ENCODE measurements around the gene SOCS1.
"Not testable (repeated sequence)": the region's sequence is repeated elsewhere in the genome, so short reads cannot be mapped to it uniquely, and the experiment has no call there.

The SOCS1 gene

GRCh38 chr16:11224096-11224893 lies 31.7 kb downstream of the SOCS1 start:
- DNase-seq, result no peak

DNA sequence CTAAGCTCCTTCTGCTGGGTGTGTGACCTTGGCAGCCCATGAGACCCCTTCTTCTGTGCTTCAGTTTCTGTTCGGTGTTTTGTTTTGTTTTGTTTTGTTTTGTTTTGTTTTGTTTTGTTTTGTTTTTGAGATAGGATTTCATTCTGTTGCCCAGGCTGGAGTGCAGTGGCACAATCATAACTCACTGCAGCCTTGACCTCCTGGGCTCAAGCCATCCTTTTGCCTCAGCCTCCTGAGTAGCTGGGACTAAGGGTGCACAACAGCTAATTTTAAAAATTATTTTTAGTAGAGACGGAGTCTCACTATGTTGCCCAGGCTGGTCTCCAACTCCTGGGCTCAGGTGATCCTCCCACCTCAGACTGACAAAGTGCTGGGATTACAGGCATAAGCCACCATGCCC lies 35.5 kb downstream of the SOCS1 start:
- DNase-seq, result not testable (repeated sequence)

DNA sequence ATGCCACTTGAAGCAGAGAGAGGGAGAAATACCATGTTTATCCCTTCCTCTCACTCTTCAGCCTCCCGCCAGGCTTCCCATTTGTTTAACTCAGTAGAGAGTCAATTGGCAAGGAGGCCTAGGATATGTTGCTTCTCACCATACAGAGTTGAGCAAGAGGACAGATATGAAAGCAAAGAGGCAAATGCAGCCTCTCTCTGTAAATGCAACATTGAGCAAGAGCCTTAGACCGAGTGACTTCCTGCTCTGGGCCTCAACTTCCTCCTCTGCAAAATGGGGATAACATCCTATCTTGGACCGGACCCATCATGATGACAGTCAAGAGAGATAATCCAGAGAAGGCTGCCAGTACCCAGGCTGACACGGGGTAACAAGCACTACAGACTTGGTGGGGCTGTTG lies 36.8 kb downstream of the SOCS1 start:
- DNase-seq, result no peak

DNA sequence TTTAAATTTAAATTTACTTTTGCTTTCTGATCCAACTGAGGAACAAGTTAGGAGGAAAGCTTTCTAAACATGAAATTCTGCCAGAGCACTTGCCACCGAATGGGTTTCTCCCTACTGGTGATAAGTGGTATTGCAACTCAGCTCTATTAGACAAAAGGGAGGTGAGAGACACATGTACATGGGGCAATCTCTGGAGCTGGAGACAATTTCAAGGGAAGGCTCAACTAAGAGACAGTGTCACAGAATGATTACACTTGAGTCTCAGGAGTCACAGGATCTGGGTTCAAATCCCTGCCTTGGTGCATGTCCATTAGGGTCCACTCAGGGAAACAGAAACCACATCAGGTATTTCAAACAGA lies 37.4 kb downstream of the SOCS1 start:
- DNase-seq, result no peak

- no peak for DNase-seq
Measured at GRCh38 chr16:11217651-11218603, 38.1 kb downstream of the SOCS1 start.

- no peak for DNase-seq
Measured at GRCh38 chr16:11215935-11216556, 40.0 kb downstream of the SOCS1 start.

DNA sequence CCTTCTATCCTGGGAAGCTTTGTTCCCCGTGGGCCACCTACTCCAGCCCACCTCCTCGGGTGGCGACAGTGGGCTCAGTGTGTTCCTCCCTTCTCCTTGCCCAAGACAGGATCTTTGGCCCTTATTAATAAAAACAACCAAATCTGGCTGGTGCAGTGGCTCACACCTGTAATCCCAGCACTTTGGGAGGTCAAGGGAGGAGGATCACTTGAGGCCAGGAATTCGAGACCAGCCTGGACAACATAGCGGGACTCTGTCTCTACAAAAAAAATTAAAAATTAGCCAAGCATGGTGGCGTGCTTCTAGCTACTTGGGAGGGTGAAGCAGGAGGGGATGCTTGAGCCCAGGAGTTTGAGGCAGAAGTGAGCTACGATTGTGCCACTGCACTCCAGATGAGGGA lies 42.2 kb downstream of the SOCS1 start:
- no peak for DNase-seq

DNA sequence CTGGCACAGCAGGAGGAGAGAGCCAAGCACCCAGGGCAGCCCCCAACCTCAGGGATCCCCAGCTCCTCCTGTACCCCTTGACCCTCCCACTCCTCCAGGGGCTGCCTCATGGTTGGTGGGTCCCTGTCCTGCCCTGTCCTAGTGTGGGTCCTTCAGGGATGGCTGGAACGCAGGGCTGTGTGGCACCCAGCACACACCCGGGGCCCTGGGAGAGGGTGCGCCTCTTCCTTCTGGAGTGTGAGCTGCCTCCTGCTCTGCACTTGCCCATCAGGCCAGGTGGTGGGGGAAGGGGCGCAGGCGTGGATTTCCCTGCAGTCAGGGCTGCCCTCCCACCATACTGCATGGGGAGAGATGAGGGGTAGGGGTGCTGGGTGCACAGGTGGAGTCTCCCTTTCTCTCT lies 42.6 kb downstream of the SOCS1 start:
- DNase-seq, result no peak

GRCh38 chr16:11212798-11213196 lies 43.2 kb downstream of the SOCS1 start:
- DNase-seq, result no peak

DNA sequence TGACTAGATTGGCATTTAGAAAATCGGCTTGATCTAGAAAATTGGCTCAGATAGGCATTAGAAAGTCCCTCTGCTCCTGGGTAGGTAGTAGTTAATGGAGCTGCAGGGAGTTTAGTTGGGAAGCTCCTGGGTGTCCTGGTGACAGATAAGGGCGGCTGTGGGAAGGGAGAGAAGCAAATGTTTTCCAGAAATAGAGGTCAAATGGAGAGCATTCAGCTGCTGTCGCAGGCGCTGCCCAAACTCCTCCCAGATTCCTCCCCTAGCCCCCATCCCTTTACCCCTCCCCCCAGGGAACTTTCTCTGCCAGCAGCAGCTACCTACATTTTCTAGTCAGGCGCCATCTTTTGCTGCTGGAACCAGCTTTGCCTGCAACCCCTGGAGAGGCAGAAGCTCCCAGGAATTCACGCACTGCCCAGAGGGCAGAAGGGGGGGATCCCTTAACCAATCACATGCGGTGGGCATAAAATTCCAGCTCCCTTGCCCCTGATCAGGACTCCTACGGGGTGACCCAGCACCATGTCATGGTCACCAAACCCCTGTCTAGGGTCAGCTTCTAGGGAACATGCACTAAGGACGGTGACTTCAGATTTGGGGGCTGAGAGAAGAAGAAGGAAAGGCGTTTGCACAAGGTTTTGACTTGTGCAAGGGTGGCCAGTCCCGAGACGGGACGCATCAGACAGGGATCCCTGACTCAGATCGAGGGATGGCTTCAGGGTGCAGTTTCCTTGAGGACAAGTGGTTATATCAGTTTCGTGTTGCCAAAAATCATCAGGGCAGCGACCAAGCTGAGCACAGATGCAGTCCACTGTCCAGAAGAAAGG lies 43.8 kb downstream of the SOCS1 start:
- DNase-seq, result no peak

- DNase-seq, result no peak
Measured at GRCh38 chr16:11211061-11211976, 44.7 kb downstream of the SOCS1 start.

DNA sequence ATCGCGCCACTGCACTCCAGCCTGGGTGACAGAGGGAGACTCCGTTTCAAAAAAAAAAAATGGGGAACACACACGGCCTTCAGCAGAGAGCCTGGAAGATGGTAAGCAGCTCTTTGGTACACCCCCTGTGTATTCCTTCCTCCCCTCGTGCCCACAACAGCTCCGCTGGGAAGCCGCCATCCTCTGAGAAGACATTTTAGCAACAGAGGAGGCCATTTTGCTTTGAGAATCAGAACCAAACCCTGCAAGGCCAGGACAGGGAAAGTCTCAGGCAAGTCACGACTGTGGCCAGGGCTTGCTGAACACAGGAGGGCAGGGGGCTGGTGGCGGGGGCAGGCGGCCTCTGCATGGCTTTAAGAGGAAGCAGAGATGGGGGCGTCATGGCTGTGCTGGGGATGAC lies 45.7 kb downstream of the SOCS1 start:
- DNase-seq, result no peak

DNA sequence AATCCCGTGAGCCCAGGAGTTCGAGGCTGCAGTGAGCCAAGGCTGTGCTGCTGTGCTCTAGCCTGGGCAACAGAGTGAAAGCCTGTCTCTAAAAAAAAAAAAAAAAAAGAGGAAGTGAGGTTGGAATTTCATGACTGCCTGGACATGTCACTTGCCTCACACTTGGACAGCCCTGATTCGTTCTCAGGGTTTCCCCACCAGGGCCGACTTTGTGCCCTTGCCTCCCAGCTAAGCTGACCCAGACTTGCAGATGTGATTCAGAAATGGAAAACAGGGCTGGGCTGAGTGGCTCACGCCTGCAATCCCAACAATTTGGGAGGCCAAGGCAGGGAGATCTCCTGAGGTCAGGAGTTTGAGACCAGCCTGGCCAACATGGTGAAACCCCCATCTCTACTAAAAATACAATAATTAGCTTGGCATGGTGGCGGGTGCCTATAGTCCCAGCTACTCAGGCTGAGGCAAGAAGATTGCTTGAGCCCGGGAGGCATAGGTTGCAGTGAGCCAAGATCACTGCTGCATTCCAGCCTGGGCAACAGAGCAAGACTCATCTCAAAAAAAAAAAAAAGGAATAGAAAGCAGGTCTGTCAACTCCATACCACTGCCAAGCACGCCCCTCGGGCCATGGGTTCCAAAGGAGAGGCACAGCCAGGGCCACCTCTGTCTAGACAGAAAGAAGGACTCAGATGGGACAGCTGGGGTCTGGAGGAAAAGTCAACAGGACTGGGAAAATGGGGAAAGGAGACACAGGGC lies 46.9 kb downstream of the SOCS1 start:
- DNase-seq, result no peak

DNA sequence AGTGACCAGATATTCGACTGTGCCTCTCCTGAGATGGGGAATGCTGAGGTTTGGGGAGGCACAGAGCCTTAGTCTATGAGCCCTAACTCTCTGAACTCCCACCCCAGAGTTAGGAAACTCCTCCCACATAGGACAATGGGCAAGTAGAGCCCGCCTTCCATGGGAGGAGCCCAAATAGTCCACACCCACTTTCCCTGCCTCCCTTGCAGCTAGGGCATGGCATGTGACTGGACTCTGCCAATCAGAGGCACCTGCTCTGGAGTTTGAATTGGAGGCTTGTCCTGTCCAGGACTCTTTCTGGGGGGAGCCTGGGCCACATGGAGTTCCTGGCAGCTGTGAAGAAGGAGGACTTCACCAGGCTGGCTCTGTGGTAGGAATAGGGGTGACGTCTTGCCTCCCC lies 48.4 kb downstream of the SOCS1 start:
- no peak for DNase-seq

DNA sequence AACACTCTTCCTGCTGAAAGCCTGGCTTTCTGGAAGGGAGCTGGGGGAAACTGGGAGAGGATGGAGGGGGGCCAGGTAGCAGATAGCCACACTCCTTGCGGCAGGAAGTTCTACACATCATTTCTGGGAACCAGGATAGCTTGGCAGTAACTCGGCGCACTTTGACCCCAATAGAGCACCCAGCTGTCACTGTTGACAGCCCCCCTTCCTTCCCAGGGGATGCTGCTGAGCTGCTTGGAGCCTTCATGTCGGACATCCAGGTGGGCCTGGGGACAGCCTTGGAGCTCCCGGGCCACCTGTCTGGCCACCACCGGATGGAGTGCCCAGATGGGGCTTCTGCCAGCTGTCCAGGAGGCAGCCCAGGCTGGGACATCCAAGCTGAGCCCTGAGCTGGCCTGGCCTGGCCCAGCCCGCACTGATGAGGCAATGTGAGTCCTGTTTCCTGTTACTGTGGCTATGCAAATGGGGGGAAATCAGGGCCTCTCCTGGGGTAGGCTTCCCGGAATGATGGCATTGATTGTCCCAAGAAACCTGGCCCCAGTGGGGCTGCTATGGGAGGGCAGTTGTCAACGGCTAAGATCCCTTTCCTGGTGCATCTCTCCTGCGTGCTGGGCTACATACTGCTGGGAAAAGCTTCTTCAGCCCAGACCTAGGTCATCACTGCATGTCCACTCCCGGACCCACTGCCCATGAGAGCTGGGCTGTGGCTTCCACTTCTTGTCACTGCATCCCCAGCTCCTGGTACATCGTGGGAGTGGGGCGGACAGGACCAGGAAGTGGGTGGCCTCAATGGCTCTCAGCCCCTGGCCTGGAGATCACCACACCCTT lies 50.0 kb downstream of the SOCS1 start:
- DNase-seq, result no peak

- no peak for DNase-seq
Measured at GRCh38 chr16:11205065-11205699, 50.8 kb downstream of the SOCS1 start.

- DNase-seq, result no peak
Measured at GRCh38 chr16:11204513-11205047, 51.4 kb downstream of the SOCS1 start.

Measured in GOT3 (cell line).